Measurements from ENCODE around the gene SFI1.

Gene SFI1

GRCh38 chr22:31618057-31618456 lies 121.7 kb downstream of the SFI1 start:
- DNase-seq = peak; percentile 85

DNA sequence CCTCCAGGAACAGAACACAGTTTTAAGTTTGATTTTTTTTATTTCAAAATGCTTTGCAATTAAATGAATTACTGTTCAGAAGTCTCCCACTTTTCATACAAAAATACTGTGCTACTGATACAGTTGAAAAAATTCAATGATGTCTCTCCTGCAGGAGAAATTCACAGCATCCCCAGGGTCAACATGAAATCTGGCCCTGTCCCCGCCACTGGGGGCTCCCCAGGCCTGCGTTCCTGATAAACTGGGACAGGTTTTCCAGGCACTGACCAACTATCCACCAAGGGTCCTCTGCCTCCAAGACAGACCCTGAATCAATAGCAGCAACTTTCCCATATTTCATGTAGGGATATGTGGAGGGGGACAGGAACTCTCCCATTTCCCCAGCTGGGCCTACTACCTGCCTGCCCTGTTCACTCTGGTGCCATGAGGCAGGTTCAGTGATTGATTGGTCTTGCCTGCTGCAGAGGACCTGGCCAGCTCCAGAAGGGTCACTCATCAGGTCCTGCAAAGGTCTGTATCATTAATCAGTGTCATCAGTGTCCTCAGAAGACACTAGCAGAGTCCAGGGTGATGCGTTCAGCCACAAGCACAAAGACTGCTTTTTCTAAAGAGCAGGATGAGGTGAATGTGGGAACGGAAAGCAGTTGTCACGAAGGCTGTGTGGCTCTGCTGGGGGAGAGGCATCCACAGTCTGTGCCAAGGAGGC lies 122.3 kb downstream of the SFI1 start:
- DNase-seq = no peak

DNA sequence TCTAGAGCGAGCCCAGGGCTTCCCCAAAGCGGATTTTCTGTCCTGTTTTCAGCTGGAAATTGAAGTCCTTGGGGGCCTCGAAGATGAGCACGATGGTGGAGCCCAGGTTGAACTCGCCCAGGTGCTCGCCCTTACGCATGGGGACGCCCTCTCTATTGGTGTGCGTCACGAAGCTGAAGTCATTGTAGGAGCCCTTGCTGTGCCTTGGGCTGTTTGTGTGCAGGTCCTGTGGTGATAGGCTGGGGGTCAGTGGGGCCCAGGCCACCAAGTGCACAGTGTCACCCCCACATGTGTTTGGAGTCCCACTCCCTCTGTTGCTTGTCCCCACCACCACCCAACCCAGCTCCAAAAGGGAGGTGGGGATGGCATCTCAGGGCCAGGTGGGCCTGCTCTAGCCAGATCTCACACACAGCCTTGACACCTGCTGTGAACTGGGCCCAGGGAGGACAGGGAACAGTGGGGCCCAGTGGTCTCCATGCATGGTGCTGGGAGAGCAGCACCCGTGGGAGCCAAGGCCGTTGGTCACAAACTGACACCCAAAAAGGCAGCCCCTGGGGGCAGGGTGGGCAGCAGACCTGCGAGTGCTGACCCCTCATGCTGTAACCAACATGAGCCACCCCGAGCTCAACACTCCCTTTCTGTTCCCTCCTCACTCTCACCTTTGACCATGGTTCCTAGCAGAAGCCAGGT lies 123.4 kb downstream of the SFI1 start:
- no peak for DNase-seq

GRCh38 chr22:31620756-31621480 lies 124.6 kb downstream of the SFI1 start:
- no peak for DNase-seq

GRCh38 chr22:31621507-31622124 lies 125.3 kb downstream of the SFI1 start:
- DNase-seq = no peak

DNA sequence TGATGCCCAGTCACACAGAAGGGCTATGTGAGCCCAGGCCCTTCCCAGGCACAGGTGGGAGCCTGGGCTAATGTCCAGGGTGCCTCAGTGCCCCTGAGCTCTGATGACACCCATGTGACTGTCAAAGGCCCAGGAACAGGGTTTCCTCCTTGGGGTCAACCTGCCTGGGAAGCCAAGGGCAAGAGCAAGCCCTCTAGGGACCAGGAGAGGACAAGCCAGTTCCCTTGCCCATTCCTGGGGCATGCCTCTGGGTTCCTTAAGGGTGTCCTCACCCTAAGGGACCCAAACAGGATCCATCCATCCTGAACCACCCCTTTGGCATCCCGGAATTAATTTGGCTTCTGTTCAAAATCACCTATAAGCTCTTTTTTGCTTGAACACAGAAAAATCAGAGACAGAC lies 126.6 kb downstream of the SFI1 start:
- no peak for DNase-seq

- DNase-seq = no peak
Observed at GRCh38 chr22:31623592-31624304, 127.4 kb downstream of the SFI1 start.

DNA sequence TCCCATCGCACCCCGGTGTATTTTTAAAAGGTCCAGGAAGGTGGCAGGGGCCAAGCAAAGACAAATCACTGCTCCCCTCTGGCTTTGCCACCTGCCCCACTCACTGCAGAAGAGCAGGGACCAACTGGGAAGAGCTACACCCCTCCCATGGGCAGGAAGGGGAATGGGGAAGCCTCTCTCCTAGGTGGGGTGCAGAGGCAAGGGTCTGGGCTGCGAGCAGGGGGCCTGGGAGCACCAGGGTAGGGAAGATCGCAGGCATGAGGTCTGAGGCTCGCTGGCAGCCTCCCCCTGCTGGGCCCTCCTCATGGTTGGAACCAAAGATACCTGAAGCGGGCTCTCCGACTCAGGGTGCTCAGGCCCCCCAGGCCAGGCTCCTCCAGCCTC lies 128.9 kb downstream of the SFI1 start:
- DNase-seq = no peak

DNA sequence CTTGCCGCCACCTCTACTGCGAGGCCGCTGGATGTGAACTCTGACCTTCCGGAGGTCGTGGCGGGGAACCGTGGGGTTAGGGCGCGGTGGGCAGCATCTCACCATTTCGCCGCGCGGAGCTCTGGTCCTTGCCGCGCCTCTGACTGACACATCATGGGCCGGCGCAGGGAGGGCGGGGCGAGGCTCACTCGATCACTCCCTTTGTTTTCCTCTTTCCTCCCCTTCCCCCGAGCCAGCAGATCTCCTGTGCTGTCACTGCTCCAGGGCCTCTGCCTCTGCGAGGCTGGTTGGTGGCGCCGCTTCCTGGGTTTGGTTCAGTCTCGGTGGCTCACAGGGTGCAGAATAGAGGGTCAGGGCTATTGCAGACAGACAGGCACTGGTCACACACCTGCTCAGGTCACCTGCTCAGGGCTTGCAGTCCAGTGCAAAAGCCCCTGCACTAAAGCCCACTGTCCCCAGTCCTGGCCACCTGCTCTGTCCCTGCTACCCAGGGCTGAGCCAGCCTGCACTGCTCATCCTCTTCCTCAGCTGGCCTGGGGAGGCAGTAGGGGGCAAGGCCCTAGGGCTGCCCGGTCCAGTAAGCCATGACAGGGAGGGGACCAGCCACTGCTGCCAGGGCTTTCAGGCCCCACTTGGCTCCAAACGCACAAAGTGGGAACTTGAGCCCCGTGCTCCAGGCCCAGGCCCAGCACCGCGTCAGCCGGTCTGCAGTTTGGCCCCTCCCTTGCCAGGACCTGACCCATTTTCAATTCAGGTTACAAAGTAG lies 129.5 kb downstream of the SFI1 start:
- DNase-seq = peak; percentile 10

- no peak for DNase-seq
Observed at GRCh38 chr22:31626427-31627150, 130.3 kb downstream of the SFI1 start.

DNA sequence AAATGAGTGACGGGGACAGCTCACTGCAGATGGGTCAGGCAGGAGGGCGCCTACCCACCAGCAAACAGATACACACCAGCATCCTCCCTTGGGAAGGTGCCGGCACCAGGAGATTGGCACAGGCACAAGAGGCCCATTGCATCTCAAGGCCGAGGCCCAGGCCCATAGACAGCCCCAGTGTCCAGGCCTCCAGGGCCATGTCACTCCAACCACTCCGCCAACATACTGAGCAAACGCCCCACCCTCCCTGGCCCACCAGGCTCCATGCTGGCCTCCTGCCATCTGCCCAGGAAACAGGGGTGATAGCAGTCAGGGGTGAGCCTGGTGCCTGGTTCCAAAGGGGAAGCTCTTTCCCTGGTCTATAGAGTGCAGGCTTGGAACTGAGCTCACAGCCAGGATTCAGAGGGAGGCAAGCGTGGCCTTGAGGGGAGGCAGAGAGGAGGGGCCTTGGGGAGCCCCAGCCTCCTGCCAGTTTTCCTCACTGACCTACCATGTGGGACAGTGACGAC lies 130.9 kb downstream of the SFI1 start:
- DNase-seq = no peak

DNA sequence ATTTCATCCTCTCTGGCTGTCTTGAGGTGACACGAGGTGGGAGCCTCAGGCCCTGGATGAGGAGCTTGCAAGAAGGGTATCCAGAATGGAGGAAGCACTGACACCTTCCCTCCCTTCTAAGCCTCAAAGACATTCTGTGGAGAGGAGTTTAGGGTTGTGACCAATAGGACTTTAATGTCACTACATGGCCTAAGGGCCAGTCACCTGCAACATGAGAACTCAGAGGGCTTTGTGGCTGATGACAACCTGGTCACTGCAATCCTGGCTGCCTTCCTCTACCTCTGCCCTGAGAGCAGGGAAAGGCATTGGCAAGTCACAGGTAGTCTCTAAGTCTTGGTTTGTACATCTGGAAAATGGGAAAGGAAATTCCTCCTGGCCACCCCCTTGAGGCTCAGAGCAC lies 132.0 kb downstream of the SFI1 start:
- DNase-seq = no peak

DNA sequence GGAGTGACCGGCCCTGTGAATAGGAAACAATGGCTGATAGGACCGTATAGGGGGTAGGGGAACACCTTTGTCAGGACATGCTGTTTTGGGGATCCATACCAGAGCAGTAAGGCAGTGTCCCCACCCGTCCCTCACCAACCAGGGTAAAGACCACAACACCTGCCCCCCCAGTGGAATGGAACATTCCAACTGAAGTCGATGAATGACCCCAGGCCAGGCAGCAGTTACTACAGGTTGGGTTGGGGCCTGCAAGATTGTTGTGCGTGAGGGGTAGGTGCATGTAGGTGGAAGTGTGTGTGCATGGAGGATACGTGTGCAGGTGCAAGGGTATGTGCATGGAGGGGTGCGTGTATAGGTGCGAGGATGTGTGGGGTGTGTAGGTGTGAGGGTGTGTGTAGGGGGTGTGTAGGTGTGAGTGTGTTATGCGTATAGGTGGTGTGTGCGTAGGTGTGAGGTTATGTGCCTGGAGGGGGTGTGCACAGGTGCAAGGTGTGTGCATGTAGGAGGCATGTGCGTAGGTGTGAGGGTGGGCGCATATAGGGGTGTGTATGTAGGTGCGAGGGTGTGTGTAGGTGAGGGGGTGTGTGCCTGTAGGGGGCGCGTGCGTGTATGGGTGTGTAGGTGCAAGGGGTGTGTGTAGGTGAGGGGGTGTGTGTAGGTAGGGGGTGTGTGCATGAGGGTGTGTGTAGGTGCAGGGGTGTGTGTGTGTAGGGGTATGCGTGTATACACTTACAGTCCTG lies 132.8 kb downstream of the SFI1 start:
- DNase-seq = no peak

- no peak for DNase-seq
Observed at GRCh38 chr22:31629741-31630184, 133.4 kb downstream of the SFI1 start.

- DNase-seq = peak; percentile 80
Observed at GRCh38 chr22:31630331-31631329, 134.3 kb downstream of the SFI1 start.

DNA sequence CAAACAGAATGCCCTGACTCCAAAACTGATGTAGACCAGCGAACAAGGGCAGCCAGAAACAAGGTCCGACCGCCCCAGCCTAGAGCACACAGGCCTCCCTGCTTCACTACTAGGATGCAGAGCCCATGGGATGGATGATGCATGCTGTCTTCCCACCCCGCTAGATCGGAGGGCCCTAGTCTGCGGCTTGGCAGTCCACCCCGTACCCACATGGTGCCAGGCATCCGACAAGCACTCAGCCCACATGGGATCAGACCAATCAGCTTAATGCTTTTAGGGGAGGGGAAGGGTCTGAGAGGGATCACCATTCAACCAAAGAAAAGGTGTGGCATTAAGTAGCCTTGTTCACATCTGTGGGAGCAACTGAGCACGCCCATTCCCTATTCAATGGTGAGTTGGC lies 135.1 kb downstream of the SFI1 start:
- no peak for DNase-seq

DNA sequence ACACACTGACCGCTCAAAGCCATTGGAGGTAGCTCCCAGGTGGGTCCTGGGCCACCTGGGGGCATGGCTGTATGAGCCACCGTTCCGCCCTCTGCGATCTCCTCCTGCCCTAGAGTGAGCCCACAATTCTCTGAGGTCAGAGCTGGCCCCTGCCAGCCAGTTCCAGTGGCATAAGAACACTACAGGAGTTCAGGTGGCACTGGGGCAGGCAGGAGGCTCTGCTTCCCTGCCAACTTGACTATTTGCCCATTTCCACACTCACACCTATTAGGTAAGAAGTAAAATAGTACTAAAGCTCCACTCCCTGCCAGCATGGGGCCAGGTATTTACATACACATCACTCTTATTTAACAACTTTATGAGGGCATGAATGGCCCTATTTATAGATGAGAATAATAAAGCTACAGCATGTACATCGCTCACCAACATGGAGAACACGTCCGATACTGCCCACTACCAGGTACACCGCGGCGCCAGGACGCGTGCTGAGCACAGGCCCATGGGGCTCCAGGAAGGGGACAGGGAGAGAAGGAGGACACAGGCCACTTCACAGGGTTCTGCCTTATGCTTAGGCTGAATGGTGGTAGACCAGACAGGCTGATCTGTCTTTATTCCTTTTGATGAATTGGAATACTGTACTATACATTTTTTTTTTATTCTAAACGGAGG lies 139.4 kb downstream of the SFI1 start:
- DNase-seq = no peak

- DNase-seq = no peak
Observed at GRCh38 chr22:31637447-31637890, 141.1 kb downstream of the SFI1 start.
